Measurements from ENCODE around the gene DYNLRB1. TPM values are rescaled to one million over a fixed set of nuclear protein-coding genes. Genes with fewer than 3 reads are reported as not detected.

The DYNLRB1 gene
- total RNA-seq, 1 donor from 2014 or later: 208 TPM

- peaks cover 6% of the 10 kb centered on the region for H3K36me3 Mint-ChIP-seq (ENCODE audit: insufficient read depth)
- H3K4me1 Mint-ChIP-seq (ENCODE audit: low read depth): peaks cover 4% of the 10 kb centered on the region
- no peak for DNase-seq (ENCODE audit: low spot score, unreplicated experiment)
- no peak overlapping the region for H3K4me3 Mint-ChIP-seq (ENCODE audit: low read depth)
- H3K27me3 Mint-ChIP-seq: no peaks in the 10 kb centered on the region
- TF ChIP-seq, protein P1, sequence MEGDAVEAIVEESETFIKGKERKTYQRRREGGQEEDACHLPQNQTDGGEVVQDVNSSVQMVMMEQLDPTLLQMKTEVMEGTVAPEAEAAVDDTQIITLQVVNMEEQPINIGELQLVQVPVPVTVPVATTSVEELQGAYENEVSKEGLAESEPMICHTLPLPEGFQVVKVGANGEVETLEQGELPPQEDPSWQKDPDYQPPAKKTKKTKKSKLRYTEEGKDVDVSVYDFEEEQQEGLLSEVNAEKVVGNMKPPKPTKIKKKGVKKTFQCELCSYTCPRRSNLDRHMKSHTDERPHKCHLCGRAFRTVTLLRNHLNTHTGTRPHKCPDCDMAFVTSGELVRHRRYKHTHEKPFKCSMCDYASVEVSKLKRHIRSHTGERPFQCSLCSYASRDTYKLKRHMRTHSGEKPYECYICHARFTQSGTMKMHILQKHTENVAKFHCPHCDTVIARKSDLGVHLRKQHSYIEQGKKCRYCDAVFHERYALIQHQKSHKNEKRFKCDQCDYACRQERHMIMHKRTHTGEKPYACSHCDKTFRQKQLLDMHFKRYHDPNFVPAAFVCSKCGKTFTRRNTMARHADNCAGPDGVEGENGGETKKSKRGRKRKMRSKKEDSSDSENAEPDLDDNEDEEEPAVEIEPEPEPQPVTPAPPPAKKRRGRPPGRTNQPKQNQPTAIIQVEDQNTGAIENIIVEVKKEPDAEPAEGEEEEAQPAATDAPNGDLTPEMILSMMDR (IDR thresholded peaks at IDR 0.05; ENCODE audit: unreplicated experiment): no peak
- no peak overlapping the region for H3K27ac Mint-ChIP-seq
- no peaks in the 10 kb centered on the region for H3K9me3 Mint-ChIP-seq (ENCODE audit: low read depth)
Measured at GRCh38 chr20:34571753-34572152, 55.5 kb downstream of the DYNLRB1 start.

DNA sequence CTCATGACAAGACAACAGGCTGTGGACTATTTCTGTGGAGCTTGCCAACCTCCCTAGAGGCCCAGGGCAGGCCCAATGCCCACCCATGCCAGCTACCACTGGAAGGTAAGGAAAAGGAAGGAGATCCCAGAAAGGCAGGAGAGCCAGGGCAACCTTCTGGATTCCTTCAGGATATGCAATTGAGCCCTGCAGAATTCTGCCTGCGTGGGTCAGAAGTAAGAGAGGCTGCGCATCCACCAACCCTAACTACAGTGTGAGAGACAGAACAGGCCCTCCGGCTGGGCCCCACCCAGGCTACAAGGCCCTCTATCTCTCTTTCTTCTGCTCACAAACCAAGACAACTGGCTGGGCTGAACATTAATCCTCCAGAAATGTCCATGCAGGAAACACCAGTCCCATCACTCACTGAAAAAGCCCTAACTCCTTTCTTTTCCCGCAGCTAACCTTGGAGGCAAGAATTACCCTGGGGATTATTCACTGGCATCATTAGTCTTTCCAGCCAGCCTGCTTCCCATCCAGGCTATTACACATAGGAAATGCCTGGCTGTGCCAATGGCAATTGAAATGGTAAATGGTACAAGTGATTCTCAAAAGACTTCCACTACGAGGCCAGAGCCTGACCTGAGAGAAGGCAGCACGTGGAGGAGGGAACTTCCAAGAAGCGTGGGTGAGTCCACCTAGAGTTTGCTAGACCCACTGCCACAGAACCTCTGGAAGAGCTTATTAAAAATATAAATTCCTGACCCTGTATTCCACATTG lies 57.5 kb downstream of the DYNLRB1 start:
- DNase-seq (ENCODE audit: low spot score, unreplicated experiment): no peak
- no peaks in the 10 kb centered on the region for H3K9me3 Mint-ChIP-seq (ENCODE audit: low read depth)
- H3K27ac Mint-ChIP-seq: no peak overlapping the region
- peaks cover 6% of the 10 kb centered on the region for H3K36me3 Mint-ChIP-seq (ENCODE audit: insufficient read depth)
- H3K27me3 Mint-ChIP-seq: no peaks in the 10 kb centered on the region
- peaks cover 7% of the 10 kb centered on the region for H3K4me1 Mint-ChIP-seq (ENCODE audit: low read depth)
- no peak overlapping the region for H3K4me3 Mint-ChIP-seq (ENCODE audit: low read depth)
- TF ChIP-seq, protein P1 (IDR thresholded peaks at IDR 0.05; ENCODE audit: unreplicated experiment): no peak

GRCh38 chr20:34574426-34574825 lies 58.2 kb downstream of the DYNLRB1 start:
- Mint-ChIP-seq H3K27ac (no peak overlapping the region), H3K36me3 (ENCODE audit: insufficient read depth) (peaks cover 6% of the 10 kb centered on the region), H3K27me3 (no peaks in the 10 kb centered on the region), H3K9me3 (ENCODE audit: low read depth) (no peaks in the 10 kb centered on the region), H3K4me1 (ENCODE audit: low read depth) (peaks cover 12% of the 10 kb centered on the region), H3K4me3 (ENCODE audit: low read depth) (no peak overlapping the region)
- no peak for DNase-seq (ENCODE audit: low spot score, unreplicated experiment)
- TF ChIP-seq, protein P1 (IDR thresholded peaks at IDR 0.05; ENCODE audit: unreplicated experiment): no peak

- no peak for DNase-seq (ENCODE audit: low spot score, unreplicated experiment)
- Mint-ChIP-seq H3K27me3 (no peaks in the 10 kb centered on the region), H3K27ac (no peak overlapping the region), H3K36me3 (ENCODE audit: insufficient read depth) (peaks cover 6% of the 10 kb centered on the region), H3K9me3 (ENCODE audit: low read depth) (no peaks in the 10 kb centered on the region), H3K4me3 (ENCODE audit: low read depth) (no peak overlapping the region), H3K4me1 (ENCODE audit: low read depth) (peaks cover 13% of the 10 kb centered on the region)
- TF ChIP-seq, protein P1 (IDR thresholded peaks at IDR 0.05; ENCODE audit: unreplicated experiment): no peak
Measured at GRCh38 chr20:34574861-34575260, 58.6 kb downstream of the DYNLRB1 start.

GRCh38 chr20:34575271-34575670 lies 59.0 kb downstream of the DYNLRB1 start:
- peaks cover 7% of the 10 kb centered on the region for H3K36me3 Mint-ChIP-seq (ENCODE audit: insufficient read depth)
- H3K4me3 Mint-ChIP-seq (ENCODE audit: low read depth): no peak overlapping the region
- H3K9me3 Mint-ChIP-seq (ENCODE audit: low read depth): no peaks in the 10 kb centered on the region
- DNase-seq (ENCODE audit: low spot score, unreplicated experiment): no peak
- TF ChIP-seq, protein P1 (IDR thresholded peaks at IDR 0.05; ENCODE audit: unreplicated experiment): no peak
- no peaks in the 10 kb centered on the region for H3K27me3 Mint-ChIP-seq
- peaks cover 13% of the 10 kb centered on the region for H3K4me1 Mint-ChIP-seq (ENCODE audit: low read depth)
- no peak overlapping the region for H3K27ac Mint-ChIP-seq
